Esophagus muscularis mucosa (tissue), 4 donors: ENCODE measurements around the gene LMOD1.
"Not testable (repeated sequence)": the region's sequence is repeated elsewhere in the genome, so short reads cannot be mapped to it uniquely, and the experiment has no call there.

Experiments used
- EP300 ChIP-seq: sonication (generic); formaldehyde crosslinking; IDR thresholded peaks from one replicate; pipeline ENCODE4 v1.6.1; 2017; ENCODE audit warnings: antibody characterized with exemption
- POLR2A ChIP-seq: fragments of 450-650 bp; IDR thresholded peaks from one replicate; pipeline ENCODE4 v1.6.1; 2017; ENCODE audit warnings: antibody characterized with exemption, moderate library complexity, mild to moderate bottlenecking, low read depth
- POLR2AphosphoS5 ChIP-seq, 2 donors: sonication (generic); formaldehyde crosslinking; IDR thresholded peaks; one replicate each; pipeline ENCODE4 v1.6.1; 2017; ENCODE audit warnings: antibody characterized with exemption in 2 of 2
- TF ChIP-seq, protein P1 (sequence below), 3 experiments: fragments of 200-600 bp in 2 of 3; fragments of 450-650 bp in 1 of 3; sonication (generic) in 2 of 3; IDR thresholded peaks; one replicate each; pipeline ENCODE4 v1.5.1; 2017 to 2019; ENCODE audit warnings: antibody characterized with exemption in 3 of 3, mild to moderate bottlenecking in 2 of 3, moderate library complexity in 1 of 3

DNA sequence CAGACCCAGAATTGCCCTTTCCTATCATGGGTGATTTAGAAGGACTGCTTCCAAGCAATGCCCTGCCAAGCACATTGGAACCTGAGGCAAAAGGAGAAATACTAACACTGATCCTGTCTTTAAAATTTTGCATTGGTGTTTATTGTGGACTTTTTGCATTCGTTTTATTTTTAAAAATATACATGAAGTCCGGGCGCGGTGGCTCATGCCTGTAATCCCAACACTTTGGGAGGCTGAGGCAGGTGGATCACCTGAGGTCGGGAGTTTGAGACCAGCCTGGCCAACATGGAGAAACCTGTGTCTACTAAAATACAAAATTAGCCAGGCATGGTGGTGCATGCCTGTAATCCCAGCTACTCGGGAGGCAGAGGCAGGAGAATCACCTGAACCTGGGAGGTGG is 45.3 kb downstream of the LMOD1 start:
- TF ChIP-seq, protein P1, sequence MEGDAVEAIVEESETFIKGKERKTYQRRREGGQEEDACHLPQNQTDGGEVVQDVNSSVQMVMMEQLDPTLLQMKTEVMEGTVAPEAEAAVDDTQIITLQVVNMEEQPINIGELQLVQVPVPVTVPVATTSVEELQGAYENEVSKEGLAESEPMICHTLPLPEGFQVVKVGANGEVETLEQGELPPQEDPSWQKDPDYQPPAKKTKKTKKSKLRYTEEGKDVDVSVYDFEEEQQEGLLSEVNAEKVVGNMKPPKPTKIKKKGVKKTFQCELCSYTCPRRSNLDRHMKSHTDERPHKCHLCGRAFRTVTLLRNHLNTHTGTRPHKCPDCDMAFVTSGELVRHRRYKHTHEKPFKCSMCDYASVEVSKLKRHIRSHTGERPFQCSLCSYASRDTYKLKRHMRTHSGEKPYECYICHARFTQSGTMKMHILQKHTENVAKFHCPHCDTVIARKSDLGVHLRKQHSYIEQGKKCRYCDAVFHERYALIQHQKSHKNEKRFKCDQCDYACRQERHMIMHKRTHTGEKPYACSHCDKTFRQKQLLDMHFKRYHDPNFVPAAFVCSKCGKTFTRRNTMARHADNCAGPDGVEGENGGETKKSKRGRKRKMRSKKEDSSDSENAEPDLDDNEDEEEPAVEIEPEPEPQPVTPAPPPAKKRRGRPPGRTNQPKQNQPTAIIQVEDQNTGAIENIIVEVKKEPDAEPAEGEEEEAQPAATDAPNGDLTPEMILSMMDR (IDR thresholded peaks at IDR 0.05), result not testable (repeated sequence)
- not testable (repeated sequence) for TF ChIP-seq EP300; POLR2A; POLR2AphosphoS5 (IDR thresholded peaks at IDR 0.05)
